Subcutaneous abdominal adipose tissue (tissue), 5 donors: Measurements from ENCODE around the gene CD47.

Experiments used
- H3K27ac ChIP-seq: one replicate; pipeline ENCODE4 v1.7.0; 2013; ENCODE audit warnings: low read depth, mild to moderate bottlenecking, inconsistent platforms, low read length, moderate library complexity
- H3K27me3 ChIP-seq, 5 donors: one replicate each; pipeline ENCODE4 v1.7.0; 2013; ENCODE audit warnings: low read length in 5 of 5, inconsistent platforms in 1 of 5; ENCODE audit not compliant: control insufficient read depth in 5 of 5, insufficient read depth in 4 of 5
- H3K36me3 ChIP-seq, 5 donors: one replicate each; pipeline ENCODE4 v1.7.0; 2013; ENCODE audit warnings: low read length in 5 of 5; ENCODE audit not compliant: control insufficient read depth in 5 of 5, insufficient read depth in 5 of 5
- H3K4me1 ChIP-seq, 5 donors: one replicate each; pipeline ENCODE4 v1.7.0; 2013; ENCODE audit warnings: low read length in 5 of 5, mild to moderate bottlenecking in 3 of 5, moderate library complexity in 1 of 5; ENCODE audit not compliant: control insufficient read depth in 5 of 5, insufficient read depth in 5 of 5
- H3K4me3 ChIP-seq, 5 donors: one replicate each; pipeline ENCODE4 v1.7.0; 2013; ENCODE audit warnings: low read length in 5 of 5, low read depth in 1 of 5
- H3K9ac ChIP-seq, 5 donors: one replicate each; pipeline ENCODE4 v1.7.0; 2013; ENCODE audit warnings: low read length in 5 of 5, mild to moderate bottlenecking in 4 of 5, moderate library complexity in 3 of 5
- H3K9me3 ChIP-seq, 5 donors: one replicate each; pipeline ENCODE4 v1.7.0; 2013; ENCODE audit warnings: low read length in 5 of 5; ENCODE audit not compliant: control insufficient read depth in 5 of 5
- donor health status: healthy.
- donor health status: healthy.
- donor health status: healthy.
- donor health status: healthy.
- donor health status: healthy.

The CD47 gene

DNA sequence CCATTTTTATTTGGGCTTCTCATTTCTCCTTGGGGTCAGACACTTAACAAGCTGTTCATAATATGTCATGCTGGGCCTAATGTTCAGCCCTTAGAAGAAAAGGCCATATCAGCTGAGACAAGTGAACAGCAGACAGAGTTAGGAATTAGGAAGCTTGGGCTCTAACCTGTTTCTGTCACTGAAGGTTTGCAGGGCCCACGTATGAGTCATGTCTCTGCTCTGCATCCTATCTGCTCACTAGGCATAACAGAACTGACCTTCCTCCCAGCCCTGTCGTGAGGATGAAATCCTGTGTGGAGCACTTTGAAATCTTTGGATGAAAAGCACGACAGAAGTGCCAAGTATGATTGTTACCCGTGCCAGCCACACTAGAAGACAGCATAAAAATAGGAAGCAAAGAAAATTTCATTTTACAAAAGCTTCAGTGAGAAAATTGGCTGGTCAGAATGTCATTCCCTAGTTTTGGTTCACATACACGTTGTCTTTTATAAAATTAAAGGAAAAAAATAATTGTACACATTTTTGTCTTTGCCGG is 26.5 kb upstream of the CD47 start:
- Histone ChIP-seq H3K4me3 (no peak overlapping the region), H3K9ac (no peak overlapping the region), H3K27me3 (peaks cover 0 to 5% (median 0%) of the 10 kb centered on the region in 5 donors), H3K36me3 (no peaks in the 10 kb centered on the region), H3K9me3 (no peaks in the 10 kb centered on the region), H3K27ac (no peak overlapping the region), H3K4me1 (no peaks in the 10 kb centered on the region)

DNA sequence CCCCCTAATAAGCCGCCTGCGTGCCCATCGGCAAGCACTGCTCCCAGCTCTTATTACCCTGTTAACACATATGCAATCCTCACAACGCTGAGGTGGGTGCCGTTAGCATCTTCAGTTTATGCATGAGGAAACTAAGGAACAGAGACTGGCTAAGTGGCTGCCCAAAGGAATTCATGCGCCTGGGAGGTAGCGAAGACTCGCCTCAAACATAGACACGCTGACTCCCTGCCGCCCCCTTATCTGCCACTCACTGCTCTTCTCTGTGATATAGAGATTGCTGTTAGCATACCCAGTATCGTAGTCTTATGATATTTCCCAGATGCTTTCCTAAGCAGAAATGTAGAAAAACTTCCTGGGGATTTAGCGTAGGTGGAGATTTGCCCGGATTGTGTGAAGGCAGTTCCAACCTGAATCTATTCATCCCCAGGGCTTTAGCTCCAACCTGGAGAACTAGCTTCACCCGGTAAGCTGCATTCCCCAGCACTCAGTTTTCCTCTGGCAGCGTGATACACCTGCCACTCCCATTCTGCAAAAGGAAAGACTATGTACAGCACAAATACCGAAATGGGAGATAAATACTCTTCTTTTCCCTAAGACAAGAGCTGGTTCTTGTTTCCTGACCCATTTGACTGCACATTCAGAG is 23.7 kb upstream of the CD47 start:
- peaks cover 0 to 5% (median 0%) of the 10 kb centered on the region in 5 donors for H3K27me3 ChIP-seq
- H3K27ac ChIP-seq, result no peak overlapping the region
- H3K4me3 ChIP-seq, result no peak overlapping the region
- no peaks in the 10 kb centered on the region for H3K36me3 ChIP-seq
- no peaks in the 10 kb centered on the region for H3K9me3 ChIP-seq
- H3K4me1 ChIP-seq, result no peaks in the 10 kb centered on the region
- H3K9ac ChIP-seq, result no peak overlapping the region

GRCh38 chr3:108113975-108114374 is 23.1 kb upstream of the CD47 start:
- no peaks in the 10 kb centered on the region for H3K36me3 ChIP-seq
- no peaks in the 10 kb centered on the region for H3K9me3 ChIP-seq
- H3K27me3 ChIP-seq, result peaks cover 0 to 5% (median 0%) of the 10 kb centered on the region in 5 donors
- no peak overlapping the region for H3K27ac ChIP-seq
- H3K9ac ChIP-seq, result no peak overlapping the region
- no peaks in the 10 kb centered on the region for H3K4me1 ChIP-seq
- H3K4me3 ChIP-seq, result no peak overlapping the region

- no peaks in the 10 kb centered on the region for H3K36me3 ChIP-seq
- no peak overlapping the region for H3K4me3 ChIP-seq
- no peak overlapping the region for H3K27ac ChIP-seq
- H3K27me3 ChIP-seq, result peaks cover 0 to 4% (median 0%) of the 10 kb centered on the region in 5 donors
- H3K9me3 ChIP-seq, result no peaks in the 10 kb centered on the region
- no peaks in the 10 kb centered on the region for H3K4me1 ChIP-seq
- no peak overlapping the region for H3K9ac ChIP-seq
These were observed 20.1 kb upstream of the CD47 start for GRCh38 chr3:108110934-108111333.

GRCh38 chr3:108108416-108108815 is 17.6 kb upstream of the CD47 start:
- Histone ChIP-seq H3K9ac (no peak overlapping the region), H3K9me3 (no peaks in the 10 kb centered on the region), H3K27ac (no peak overlapping the region), H3K27me3 (no peaks in the 10 kb centered on the region), H3K4me1 (no peaks in the 10 kb centered on the region), H3K4me3 (no peak overlapping the region), H3K36me3 (no peaks in the 10 kb centered on the region)

- no peaks in the 10 kb centered on the region for H3K27me3 ChIP-seq
- no peaks in the 10 kb centered on the region for H3K4me1 ChIP-seq
- no peak overlapping the region for H3K9ac ChIP-seq
These were observed 15.6 kb upstream of the CD47 start for GRCh38 chr3:108106449-108106848.

GRCh38 chr3:108106031-108106430 is 15.2 kb upstream of the CD47 start:
- Histone ChIP-seq H3K4me3 (no peak overlapping the region), H3K9ac (no peak overlapping the region), H3K9me3 (no peaks in the 10 kb centered on the region), H3K36me3 (no peaks in the 10 kb centered on the region), H3K27ac (no peak overlapping the region), H3K4me1 (no peaks in the 10 kb centered on the region), H3K27me3 (no peaks in the 10 kb centered on the region)

More at GRCh38 chr3:108106449-108106848, 15.6 kb upstream of the CD47 start:
- no peak overlapping the region for H3K4me3 ChIP-seq
- H3K27ac ChIP-seq, result no peak overlapping the region
- H3K9me3 ChIP-seq, result no peaks in the 10 kb centered on the region
- H3K36me3 ChIP-seq, result no peaks in the 10 kb centered on the region

DNA sequence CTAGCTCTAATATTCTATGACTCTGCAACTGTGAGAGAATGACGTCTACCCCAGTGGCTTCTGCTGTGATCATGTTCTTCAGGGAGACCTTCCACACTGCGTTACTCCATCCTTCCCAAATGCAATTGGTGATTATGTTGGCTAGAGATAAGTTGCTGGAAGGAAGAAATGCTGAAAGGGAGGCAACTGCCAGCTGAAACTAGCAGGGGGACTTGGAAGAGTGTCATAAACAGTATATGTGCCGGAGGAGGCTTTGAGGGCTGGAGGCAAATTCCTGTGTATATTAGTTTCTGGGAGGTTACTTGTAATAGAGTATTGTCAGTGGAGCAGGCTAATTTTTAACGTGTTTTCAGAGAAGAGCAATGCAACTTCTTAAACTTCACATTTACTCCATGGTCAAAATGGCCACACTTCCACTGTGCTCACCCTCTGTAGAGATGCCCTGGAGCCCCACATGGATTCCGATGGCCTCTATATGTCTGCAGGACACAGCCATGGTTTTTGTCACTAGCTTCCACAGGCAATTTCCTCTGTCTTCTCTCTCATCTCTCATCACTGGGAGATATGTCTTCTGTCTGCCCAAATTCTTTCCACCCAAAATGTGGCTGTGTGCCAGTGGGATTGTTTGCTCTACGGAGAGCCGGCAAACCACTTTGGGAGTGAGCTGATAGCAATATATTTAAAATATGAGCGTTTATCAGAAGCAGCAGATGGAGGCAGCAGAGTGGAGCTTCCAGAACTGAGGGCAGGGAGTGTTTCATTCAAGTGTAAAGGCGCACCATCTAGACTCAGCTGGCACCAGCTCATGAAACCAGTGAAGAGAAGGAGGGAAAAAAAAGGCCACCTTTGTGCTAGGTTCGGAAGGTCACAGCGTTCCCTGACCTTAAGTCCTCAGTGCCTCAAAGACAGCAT is 13.3 kb upstream of the CD47 start:
- Histone ChIP-seq H3K27ac (no peak overlapping the region), H3K36me3 (no peaks in the 10 kb centered on the region), H3K4me1 (no peaks in the 10 kb centered on the region), H3K9ac (no peak overlapping the region), H3K4me3 (no peak overlapping the region), H3K27me3 (no peaks in the 10 kb centered on the region), H3K9me3 (no peaks in the 10 kb centered on the region)

DNA sequence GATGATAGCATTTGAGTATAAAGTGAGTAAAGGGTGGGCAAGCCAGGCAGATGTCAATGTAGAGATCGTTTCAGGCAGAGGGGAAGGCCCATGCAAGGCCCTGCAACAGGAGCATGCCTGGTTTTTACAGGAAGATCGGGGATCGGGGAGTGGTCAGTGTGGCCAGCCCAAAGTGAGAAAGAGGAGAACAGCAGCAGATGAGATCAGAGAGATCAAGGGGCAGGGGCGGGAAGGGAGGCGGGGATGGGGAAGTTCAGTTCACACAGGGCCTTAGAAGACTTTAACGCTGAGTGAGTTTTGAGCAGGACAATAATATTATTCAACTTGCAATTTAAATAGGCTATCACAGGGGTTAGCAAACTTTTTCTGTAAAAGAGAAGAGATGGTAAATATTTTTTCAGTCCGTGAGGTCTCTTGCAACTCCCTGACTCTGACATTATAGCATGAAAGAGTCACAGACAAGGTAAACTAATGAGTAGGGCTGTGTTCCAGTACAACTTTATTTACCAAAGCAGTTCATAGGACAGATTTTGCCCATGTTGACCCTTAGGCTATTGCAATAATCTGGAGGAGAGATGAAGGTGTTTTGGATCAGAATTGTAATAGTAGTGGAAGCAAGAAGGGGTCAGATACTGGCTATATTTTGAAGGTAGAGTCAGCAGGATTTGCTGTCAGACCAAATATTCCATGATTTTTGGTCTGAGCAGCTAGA is 12.4 kb upstream of the CD47 start:
- no peak overlapping the region for H3K27ac ChIP-seq
- H3K9me3 ChIP-seq, result no peaks in the 10 kb centered on the region
- H3K9ac ChIP-seq, result no peak overlapping the region
- H3K4me3 ChIP-seq, result no peak overlapping the region
- no peaks in the 10 kb centered on the region for H3K36me3 ChIP-seq
- H3K27me3 ChIP-seq, result no peaks in the 10 kb centered on the region
- no peaks in the 10 kb centered on the region for H3K4me1 ChIP-seq
